DND-41 (cell line): ENCODE measurements around the gene TIMM22.

Source experiments
- ATAC-seq: fragments of 200-7000 bp; cut with Tn5 transposase; 3 replicates; pipeline ENCODE4 v1.9.1; 2021; ENCODE audit warnings: low read depth; ENCODE audit not compliant: insufficient read depth
- DNase-seq: peaks from one replicate; pipeline ENCODE4 v3.0.0-alpha.2; 2020
- H2AFZ ChIP-seq: 2 replicates; pipeline ENCODE4 v1.6.0; 2012; ENCODE audit warnings: low read depth, low read length
- H3K27ac ChIP-seq: 2 replicates; pipeline ENCODE4 v1.5.1; 2012; ENCODE audit warnings: low read length, inconsistent platforms
- H3K27me3 ChIP-seq: fragments of 200-600 bp; sonication (generic); 2 replicates; pipeline ENCODE4 v1.6.0; 2012; ENCODE audit warnings: low read length, mild to moderate bottlenecking, inconsistent platforms; ENCODE audit not compliant: insufficient read depth, poor library complexity
- H3K36me3 ChIP-seq: 2 replicates; pipeline ENCODE4 v1.5.1; 2012; ENCODE audit warnings: low read length, inconsistent platforms; ENCODE audit not compliant: insufficient read depth
- H3K4me1 ChIP-seq: 2 replicates; pipeline ENCODE4 v1.5.1; 2012; ENCODE audit warnings: mild to moderate bottlenecking, low read length; ENCODE audit not compliant: insufficient read depth
- H3K4me2 ChIP-seq: 2 replicates; pipeline ENCODE4 v1.6.0; 2012; ENCODE audit warnings: mild to moderate bottlenecking, moderate library complexity, low read length, inconsistent platforms; ENCODE audit not compliant: insufficient read depth
- H3K4me3 ChIP-seq, 2 experiments: fragments of 200-600 bp in 1 of 2; shearing (Covaris generic) in 1 of 2; 2 replicates each; pipeline ENCODE4 v1.5.1; 2012 to 2016; ENCODE audit warnings: inconsistent platforms in 2 of 2, low read length in 2 of 2, mild to moderate bottlenecking in 2 of 2, low read depth in 1 of 2, moderate library complexity in 1 of 2
- H3K79me2 ChIP-seq: 2 replicates; pipeline ENCODE4 v1.6.0; 2012; ENCODE audit warnings: low read length, inconsistent platforms; ENCODE audit not compliant: insufficient read depth
- H3K9ac ChIP-seq: 2 replicates; pipeline ENCODE4 v1.6.0; 2012; ENCODE audit warnings: low read depth, mild to moderate bottlenecking, inconsistent platforms, low read length, moderate library complexity
- H3K9me3 ChIP-seq: 2 replicates; pipeline ENCODE4 v1.5.1; 2012; ENCODE audit warnings: low read length, moderate library complexity, mild to moderate bottlenecking, inconsistent platforms; ENCODE audit not compliant: insufficient read depth, severe bottlenecking
- H4K20me1 ChIP-seq: 2 replicates; pipeline ENCODE4 v1.6.0; 2012; ENCODE audit warnings: low read length; ENCODE audit not compliant: insufficient read depth
- CTCF ChIP-seq: IDR thresholded peaks from 2 replicates; pipeline ENCODE4 v1.5.1; 2012; ENCODE audit warnings: borderline replicate concordance, low read length, moderate library complexity, mild to moderate bottlenecking; ENCODE audit not compliant: poor library complexity, severe bottlenecking; ENCODE audit errors: extremely low read depth
- EZH2 ChIP-seq: IDR thresholded peaks from 3 replicates; pipeline ENCODE4 v1.6.1; 2012; ENCODE audit warnings: borderline replicate concordance, low read depth, mild to moderate bottlenecking, moderate library complexity, low read length, inconsistent platforms; ENCODE audit not compliant: severe bottlenecking

TIMM22 gene

DNA sequence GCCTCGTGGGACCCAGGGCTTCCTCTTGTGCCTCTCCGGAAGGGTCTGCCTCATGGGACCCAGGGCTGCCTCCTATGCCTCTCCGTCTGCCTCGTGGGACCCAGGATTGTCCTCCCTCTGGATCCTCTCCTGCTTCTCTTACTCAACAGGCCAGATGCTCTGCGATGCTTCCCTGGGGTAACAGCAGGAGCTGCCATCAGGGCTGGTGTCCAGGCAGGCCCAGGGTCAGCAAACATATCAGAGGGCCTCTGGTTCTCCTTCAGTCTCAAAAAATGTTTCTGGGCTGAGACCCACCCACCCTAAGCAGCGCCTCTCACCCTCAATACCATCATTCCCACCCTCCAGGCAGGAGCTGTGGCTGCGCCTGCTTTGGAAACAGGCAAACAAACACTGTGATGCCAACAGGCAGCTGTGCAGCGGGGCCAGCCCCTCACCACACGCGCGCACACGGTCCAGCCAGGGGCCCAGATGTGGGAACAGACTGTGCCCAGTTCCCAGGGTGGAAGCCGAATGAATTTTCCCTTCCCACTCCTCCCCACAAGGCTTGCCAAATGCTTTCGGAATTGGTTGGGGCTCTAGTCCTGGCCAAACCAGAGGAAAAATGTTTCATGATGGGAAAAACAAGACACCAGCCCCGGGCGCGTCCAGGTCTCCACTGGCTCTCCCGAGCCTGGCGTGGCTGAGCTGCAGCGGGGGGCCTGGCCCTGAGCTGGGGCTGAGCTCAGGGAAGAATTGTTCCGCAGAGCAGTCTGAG, 11.3 kb downstream of the TIMM22 start:
- no peak for DNase-seq
- H4K20me1 ChIP-seq, result no peaks in the 10 kb centered on the region; the same call in 1 of the 2 replicates

DNA sequence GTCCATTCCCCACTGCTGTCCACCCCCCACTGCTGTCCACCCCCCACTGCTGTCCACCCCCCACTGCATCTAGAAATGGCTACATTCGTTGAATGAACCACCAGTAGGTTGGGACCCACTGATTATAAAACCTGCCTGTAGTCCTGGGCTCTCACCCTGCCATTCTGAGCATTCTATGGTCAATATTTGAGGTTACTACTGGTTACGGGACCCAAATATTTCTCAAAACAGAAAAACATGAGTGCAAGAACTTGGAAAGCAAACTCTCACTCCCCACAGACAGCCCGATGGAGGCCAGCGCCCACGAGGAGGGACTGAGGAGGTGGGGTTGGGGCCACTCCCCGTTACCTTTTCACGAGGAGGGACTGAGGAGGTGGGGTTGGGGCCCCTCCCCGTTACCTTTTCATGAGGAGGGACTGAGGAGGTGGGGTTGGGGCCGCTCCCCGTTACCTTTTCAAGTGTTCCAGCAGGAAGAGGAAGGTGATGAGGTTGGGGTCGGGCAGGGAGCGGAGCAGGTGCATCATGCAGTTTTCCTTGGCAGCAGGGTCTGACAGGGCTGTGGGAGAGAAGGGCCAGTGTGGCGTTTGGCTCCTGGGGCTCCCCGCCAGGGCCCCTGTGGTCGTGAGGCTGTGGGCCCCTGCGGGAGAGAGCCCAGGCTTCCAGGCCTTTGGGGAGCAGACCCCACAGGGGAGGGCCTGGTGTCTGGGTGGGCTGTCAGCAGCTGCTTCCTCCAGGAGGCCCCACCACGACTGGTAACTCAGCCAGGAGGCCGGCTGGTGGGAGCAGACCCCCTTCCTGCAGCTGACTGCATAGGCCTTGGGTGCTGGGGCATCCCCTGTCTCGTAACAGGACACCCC, 12.5 kb downstream of the TIMM22 start:
- peaks cover 61% of the 10 kb centered on the region for H3K36me3 ChIP-seq
- DNase-seq (no peak), ATAC-seq (no peak)
- H2AFZ ChIP-seq, result no peak overlapping the region
- H3K79me2 ChIP-seq, result no peaks in the 10 kb centered on the region
- no peak overlapping the region for H3K4me2 ChIP-seq
- H3K9ac ChIP-seq, result no peak overlapping the region
- H3K27me3 ChIP-seq, result no peaks in the 10 kb centered on the region
- no peaks in the 10 kb centered on the region for H3K4me1 ChIP-seq
- H4K20me1 ChIP-seq, result no peaks in the 10 kb centered on the region; the same call in 1 of the 2 replicates
- H3K27ac ChIP-seq, result no peak overlapping the region
- H3K9me3 ChIP-seq, result no peaks in the 10 kb centered on the region
- no peak for TF ChIP-seq CTCF
- TF ChIP-seq EZH2, result no peak
- no peak overlapping the region for H3K4me3 ChIP-seq

More for the DNA sequence above, 11.3 kb downstream of the TIMM22 start:
- no peak overlapping the region for H3K27ac ChIP-seq
- TF ChIP-seq CTCF, result no peak
- TF ChIP-seq EZH2, result no peak
- no peak overlapping the region for H3K9ac ChIP-seq
- H3K9me3 ChIP-seq, result no peaks in the 10 kb centered on the region
- no peak overlapping the region for H3K4me3 ChIP-seq
- peaks cover 71% of the 10 kb centered on the region for H3K36me3 ChIP-seq
- no peaks in the 10 kb centered on the region for H3K4me1 ChIP-seq
- no peaks in the 10 kb centered on the region for H3K79me2 ChIP-seq
- no peak for ATAC-seq
- no peak overlapping the region for H2AFZ ChIP-seq
- H3K27me3 ChIP-seq, result no peaks in the 10 kb centered on the region
- no peak overlapping the region for H3K4me2 ChIP-seq

GRCh38 chr17:1010086-1010450, 13.1 kb downstream of the TIMM22 start:
- Histone ChIP-seq H3K4me3 (no peak overlapping the region), H3K27ac (no peak overlapping the region), H2AFZ (no peak overlapping the region), H3K9me3 (no peaks in the 10 kb centered on the region), H3K9ac (no peak overlapping the region), H3K36me3 (peaks cover 54% of the 10 kb centered on the region), H3K4me2 (no peak overlapping the region), H3K79me2 (no peaks in the 10 kb centered on the region), H4K20me1 (no peaks in the 10 kb centered on the region; the same call in 1 of the 2 replicates), H3K4me1 (no peaks in the 10 kb centered on the region), H3K27me3 (no peaks in the 10 kb centered on the region)
- ATAC-seq, result no peak
- no peak for DNase-seq
- no peak for TF ChIP-seq EZH2
- TF ChIP-seq CTCF, result no peak
